ENCODE data around the gene AK2. TPM values are rescaled to one million over a fixed set of nuclear protein-coding genes. Genes with fewer than 3 reads are reported as not detected.
"Not testable (repeated sequence)": the region's sequence is repeated elsewhere in the genome, so short reads cannot be mapped to it uniquely, and the experiment has no call there.

Gene AK2
- total and polyA plus RNA-seq, 11 donors, result 101 to 292 (median 137) TPM

- Histone ChIP-seq H3K9me3 (no peaks in the 10 kb centered on the region), H3K4me1 (peaks cover 0 to 46% (median 4%) of the 10 kb centered on the region in 12 donors), H3K36me3 (no peaks in the 10 kb centered on the region), H3K27me3 (no peaks in the 10 kb centered on the region), H3K4me3 (no peak overlapping the region), H3K27ac (no peak overlapping the region)
- no peak for TF ChIP-seq CTCF (IDR thresholded peaks at IDR 0.05)
- TF ChIP-seq POLR2A (IDR thresholded peaks at IDR 0.05), result no peak
- ATAC-seq (no peak), DNase-seq (no peak)
- WGBS, 4 donors, result 94 to 96% (median 95%) methylated on average over 4 of the region's 4 CpGs
- intact Hi-C loops (cut with DNase I), result no loop called here
These were observed 57.8 kb downstream of the AK2 start for GRCh38 chr1:32978854-32979253.

- DNase-seq (no peak), ATAC-seq (no peak)
- Histone ChIP-seq H3K4me1 (peaks cover 0 to 41% (median 7%) of the 10 kb centered on the region in 12 donors), H3K9me3 (no peaks in the 10 kb centered on the region), H3K4me3 (no peak overlapping the region), H3K36me3 (no peaks in the 10 kb centered on the region), H3K27me3 (no peaks in the 10 kb centered on the region), H3K27ac (no peak overlapping the region)
- TF ChIP-seq CTCF (IDR thresholded peaks at IDR 0.05), result no peak
- no peak for TF ChIP-seq POLR2A (IDR thresholded peaks at IDR 0.05)
- intact Hi-C loops (cut with DNase I), result no loop called here
- WGBS, 4 donors, result 70 to 73% (median 71%) methylated on average over 4 of the region's 4 CpGs
These were observed 59.1 kb downstream of the AK2 start for GRCh38 chr1:32977546-32978087.

GRCh38 chr1:32975055-32975454 lies 61.6 kb downstream of the AK2 start:
- DNase-seq; intact Hi-C loops (cut with DNase I); H3K27me3 ChIP-seq; H3K4me3 ChIP-seq; H3K36me3 ChIP-seq; H3K27ac ChIP-seq; H3K9me3 ChIP-seq; ATAC-seq: not testable (repeated sequence)
- 88 to 97% (median 93%) methylated on average over 12 to 23 of the region's 30 CpGs for WGBS, 4 donors
- peaks cover 0 to 18% (median 3%) of the 10 kb centered on the region in 12 donors for H3K4me1 ChIP-seq

GRCh38 chr1:32973458-32973857 lies 63.2 kb downstream of the AK2 start:
- peak overlapping the region in 1 of 12 donors; percentile 71 for H3K27ac ChIP-seq
- ATAC-seq; intact Hi-C loops (cut with DNase I); DNase-seq; H3K36me3 ChIP-seq; H3K9me3 ChIP-seq; H3K27me3 ChIP-seq: not testable (repeated sequence)
- peaks cover 0 to 15% (median 3%) of the 10 kb centered on the region in 12 donors for H3K4me1 ChIP-seq
- H3K4me3 ChIP-seq, result peak overlapping the region in 9 of 12 donors; percentile 55 to 73 (median 63)
- 12 to 57% (median 31%) methylated on average over 4 to 5 of the region's 6 CpGs for WGBS, 4 donors

- intact Hi-C loops (cut with DNase I), result no loop called here
- TF ChIP-seq CTCF (IDR thresholded peaks at IDR 0.05) (no peak), POLR2A (IDR thresholded peaks at IDR 0.05) (no peak)
- Histone ChIP-seq H3K27ac (peak overlapping the region in 6 of 12 donors; percentile 20 to 71 (median 44)), H3K27me3 (peaks cover 0 to 5% (median 0%) of the 10 kb centered on the region in 9 donors), H3K4me3 (peak overlapping the region; percentile 22 to 73 (median 60)), H3K9me3 (no peaks in the 10 kb centered on the region), H3K4me1 (peaks cover 0 to 14% (median 3%) of the 10 kb centered on the region in 12 donors), H3K36me3 (no peaks in the 10 kb centered on the region)
- 1 to 2% (median 1%) methylated on average over 20 to 58 of the region's 58 CpGs for WGBS, 4 donors
- ATAC-seq, result peak; percentile 54 to 89 (median 86)
- DNase-seq, result peak; percentile 48 to 75 (median 56)
These were observed 63.8 kb downstream of the AK2 start for GRCh38 chr1:32972814-32973428.
